IMR-90 (cell line): Measurements from ENCODE around the gene DUSP14. TPM values are rescaled to one million over a fixed set of nuclear protein-coding genes. Genes with fewer than 3 reads are reported as not detected.

ENCODE experiments used
- ATAC-seq: fragments of 200-7000 bp; cut with Tn5 transposase; 2 replicates; pipeline ENCODE4 v1.9.1; 2020; ENCODE audit warnings: low read depth, mild to moderate bottlenecking, moderate library complexity
- BruUV-seq: library from RNA; stranded (reverse); fragments of 400-500 nt; replicated peaks from 2 replicates; lab custom pipeline; 2021; lab: Mats Ljungman, UMichigan
- CTCF ChIA-PET: fragments of 300-600 bp; formaldehyde crosslinking; extraction: SDS; loops from one replicate; lab custom pipeline; 2021; ENCODE audit warnings: antibody characterized with exemption; lab: Yijun Ruan, JAX
- POLR2A ChIA-PET: fragments of 300-600 bp; sonication (Branson Sonifier 250); formaldehyde crosslinking; loops from one replicate; lab custom pipeline; 2022; ENCODE audit warnings: antibody characterized with exemption; ENCODE audit not compliant: unreplicated experiment; lab: Charles Lee
- DNase-seq: peaks from one replicate; pipeline ENCODE4 v3.0.0; 2013
- H2AFZ ChIP-seq: replicated peaks from 2 replicates; pipeline ENCODE3; 2013; ENCODE audit warnings: low read length, mild to moderate bottlenecking; ENCODE audit not compliant: poor library complexity
- H2AK5ac ChIP-seq: 2 replicates; pipeline ENCODE4 v1.6.1; 2013; ENCODE audit warnings: low read depth, low read length, inconsistent platforms
- H2AK9ac ChIP-seq: replicated peaks from 2 replicates; pipeline ENCODE3; 2013; ENCODE audit warnings: mild to moderate bottlenecking, low read depth, low read length, moderate library complexity; ENCODE audit not compliant: poor library complexity
- H2BK120ac ChIP-seq: 2 replicates; pipeline ENCODE4 v1.6.1; 2013; ENCODE audit warnings: low read depth, low read length, inconsistent platforms
- H2BK15ac ChIP-seq: 3 replicates; pipeline ENCODE4 v1.6.1; 2013; ENCODE audit warnings: low read depth, low read length, inconsistent platforms
- H2BK20ac ChIP-seq: 2 replicates; pipeline ENCODE4 v1.6.1; 2013; ENCODE audit warnings: low read depth, mild to moderate bottlenecking, inconsistent platforms, low read length, moderate library complexity
- H2BK5ac ChIP-seq: 2 replicates; pipeline ENCODE4 v1.6.1; 2013; ENCODE audit warnings: mild to moderate bottlenecking, low read depth, low read length, inconsistent platforms; ENCODE audit not compliant: poor library complexity, severe bottlenecking
- H3K14ac ChIP-seq: replicated peaks from 2 replicates; pipeline ENCODE4 v1.6.1; 2013; ENCODE audit warnings: low read depth, low read length, inconsistent platforms
- H3K18ac ChIP-seq: 2 replicates; pipeline ENCODE4 v1.6.1; 2013; ENCODE audit warnings: low read depth, low read length, control low read depth
- H3K23ac ChIP-seq: 2 replicates; pipeline ENCODE4 v1.6.1; 2013; ENCODE audit warnings: low read depth, low read length, inconsistent platforms
- H3K27ac ChIP-seq: 2 replicates; pipeline ENCODE4 v1.5.1; 2013; ENCODE audit warnings: mild to moderate bottlenecking, control low read depth, low read length; ENCODE audit not compliant: insufficient read depth
- H3K27me3 ChIP-seq: 2 replicates; pipeline ENCODE4 v1.6.1; 2013; ENCODE audit warnings: low read length; ENCODE audit not compliant: control insufficient read depth, insufficient read depth
- H3K36me3 ChIP-seq: 2 replicates; pipeline ENCODE4 v1.6.1; 2013; ENCODE audit warnings: low read length, mixed read lengths; ENCODE audit not compliant: control insufficient read depth, insufficient read depth
- H3K4ac ChIP-seq: 2 replicates; pipeline ENCODE4 v1.6.1; 2013; ENCODE audit warnings: low read depth, low read length, inconsistent platforms
- H3K4me1 ChIP-seq: 2 replicates; pipeline ENCODE4 v1.6.1; 2013; ENCODE audit warnings: low read length, mixed read lengths; ENCODE audit not compliant: control insufficient read depth, insufficient read depth
- H3K4me2 ChIP-seq: 2 replicates; pipeline ENCODE4 v1.6.1; 2013; ENCODE audit warnings: low read depth, mild to moderate bottlenecking, control low read depth, low read length, moderate library complexity
- H3K4me3 ChIP-seq: 2 replicates; pipeline ENCODE4 v1.5.1; 2013; ENCODE audit warnings: low read depth, mild to moderate bottlenecking, control low read depth, low read length, moderate library complexity; ENCODE audit not compliant: insufficient read depth
- H3K56ac ChIP-seq: 2 replicates; pipeline ENCODE4 v1.6.1; 2013; ENCODE audit warnings: low read length, inconsistent platforms; ENCODE audit not compliant: insufficient read depth; ENCODE audit errors: extremely low read depth
- H3K79me1 ChIP-seq, 2 experiments: 2 replicates each; pipeline ENCODE4 v1.6.1; 2013; ENCODE audit warnings: low read length in 2 of 2, inconsistent platforms in 1 of 2, low read depth in 1 of 2
- H3K9ac ChIP-seq: 2 replicates; pipeline ENCODE4 v1.6.1; 2013; ENCODE audit warnings: low read depth, low read length, control low read depth
- H3K9me1 ChIP-seq: 2 replicates; pipeline ENCODE4 v1.6.1; 2013; ENCODE audit warnings: low read length, inconsistent platforms; ENCODE audit not compliant: insufficient read depth
- H3K9me3 ChIP-seq: 2 replicates; pipeline ENCODE4 v1.6.1; 2013; ENCODE audit warnings: low read length; ENCODE audit not compliant: control insufficient read depth, insufficient read depth
- H4K20me1 ChIP-seq: 2 replicates; pipeline ENCODE4 v1.6.1; 2013; ENCODE audit warnings: low read length, inconsistent platforms; ENCODE audit not compliant: insufficient read depth
- H4K5ac ChIP-seq: 2 replicates; pipeline ENCODE4 v1.6.1; 2013; ENCODE audit warnings: mild to moderate bottlenecking, low read depth, low read length, control low read depth
- H4K8ac ChIP-seq, 2 experiments: 2 replicates each; pipeline ENCODE4 v1.6.1; 2013; ENCODE audit warnings: low read depth in 2 of 2, low read length in 2 of 2, control low read depth in 1 of 2, inconsistent platforms in 1 of 2
- H4K91ac ChIP-seq: 2 replicates; pipeline ENCODE4 v1.6.1; 2013; ENCODE audit warnings: low read depth, low read length, inconsistent platforms; ENCODE audit not compliant: insufficient read depth
- BHLHE40 ChIP-seq: fragments of 150-350 bp; IDR thresholded peaks from 2 replicates; pipeline ENCODE4 v1.6.1; 2016; ENCODE audit warnings: mild to moderate bottlenecking, low read depth, low read length
- CEBPB ChIP-seq: IDR thresholded peaks from 2 replicates; pipeline ENCODE4 v1.6.1; 2012; ENCODE audit warnings: low read depth, low read length, improper control_type of control experiment
- CHD1 ChIP-seq: IDR thresholded peaks from 2 replicates; pipeline ENCODE4 v1.6.1; 2012; ENCODE audit warnings: low read depth, low read length, improper control_type of control experiment
- FOS ChIP-seq: fragments of 150-350 bp; IDR thresholded peaks from 2 replicates; pipeline ENCODE4 v1.6.1; 2016; ENCODE audit warnings: low read depth, low read length
- MAFK ChIP-seq: IDR thresholded peaks from 2 replicates; pipeline ENCODE4 v1.6.1; 2012; ENCODE audit warnings: low read depth, low read length, improper control_type of control experiment
- MAZ ChIP-seq: IDR thresholded peaks from 2 replicates; pipeline ENCODE4 v1.6.1; 2012; ENCODE audit warnings: low read depth, mild to moderate bottlenecking, low read length, improper control_type of control experiment, moderate library complexity, borderline replicate concordance
- NFE2L2 ChIP-seq: fragments of 150-350 bp; IDR thresholded peaks from 2 replicates; pipeline ENCODE4 v1.6.1; 2016; ENCODE audit warnings: low read depth, mild to moderate bottlenecking, low read length
- POLR2A ChIP-seq: IDR thresholded peaks from 2 replicates; pipeline ENCODE4 v1.6.1; 2012; ENCODE audit warnings: mild to moderate bottlenecking, low read depth, low read length
- RAD21 ChIP-seq: IDR thresholded peaks from 2 replicates; pipeline ENCODE4 v1.6.1; 2012; ENCODE audit warnings: low read length, improper control_type of control experiment
- SMC3 ChIP-seq: fragments of 150-350 bp; IDR thresholded peaks from 2 replicates; pipeline ENCODE4 v1.6.1; 2016; ENCODE audit warnings: low read depth, mild to moderate bottlenecking, antibody characterized with exemption, low read length, moderate library complexity
- WGBS, 2 experiments: methylation state at CpG; one replicate each; pipeline versions ENCODE4 v1.1.5 to v1.1.7; 2013; ENCODE audit warnings: missing lambda C conversion rate in 2 of 2; ENCODE audit not compliant: insufficient read length in 1 of 2; ENCODE audit errors: extremely low coverage in 2 of 2; 5-methylcytosine and 5-hydroxymethylcytosine counted together
- dilution Hi-C: fragments of 300-500 bp; cut with HindIII; formaldehyde crosslinking; loops from one replicate; pipeline ENCODE4 v1.14.3; 2018; ENCODE audit warnings: low sequenced_read_pairs; ENCODE audit not compliant: unreplicated experiment
- in situ Hi-C: fragments of 300-500 bp; cut with MboI; formaldehyde crosslinking; loops from 3 replicates; pipeline ENCODE4 v1.14.3; 2019; ENCODE audit warnings: low sequenced_read_pairs, inconsistent platforms, mixed read lengths
- intact Hi-C: fragments of 100-400 bp; cut with micrococcal nuclease; formaldehyde crosslinking; loops from 2 replicates; pipeline ENCODE4 v1.10.0; 2022
- polyA plus RNA-seq, 3 experiments: library from polyadenylated mRNA; depleted of rRNA; stranded (reverse); fragments of >200 nt; gene quantifications; 2 replicates each; pipeline ENCODE4 v1.2.3, GENCODE V29; 2012; ENCODE audit warnings: low replicate concordance in 1 of 3
- total RNA-seq: library from RNA; depleted of rRNA; stranded (reverse); fragments of >200 nt; gene quantifications from 2 replicates; pipeline ENCODE4 v1.2.3, GENCODE V29; 2012
- TF ChIP-seq, protein P1 (sequence below): fragments of 150-350 bp; IDR thresholded peaks from 2 replicates; pipeline ENCODE4 v1.6.1; 2017; ENCODE audit warnings: mild to moderate bottlenecking, antibody characterized with exemption, low read length, low read depth
- TF ChIP-seq, protein P2 (sequence below): fragments of 150-350 bp; IDR thresholded peaks from 2 replicates; pipeline ENCODE4 v1.6.1; 2016; ENCODE audit warnings: low read depth, mild to moderate bottlenecking, low read length, moderate library complexity, borderline replicate concordance

The DUSP14 gene
- total and polyA plus RNA-seq, 2 of the 4 experiments (the other 2 are of a cell fraction) = 97.5 to 127 TPM

DNA sequence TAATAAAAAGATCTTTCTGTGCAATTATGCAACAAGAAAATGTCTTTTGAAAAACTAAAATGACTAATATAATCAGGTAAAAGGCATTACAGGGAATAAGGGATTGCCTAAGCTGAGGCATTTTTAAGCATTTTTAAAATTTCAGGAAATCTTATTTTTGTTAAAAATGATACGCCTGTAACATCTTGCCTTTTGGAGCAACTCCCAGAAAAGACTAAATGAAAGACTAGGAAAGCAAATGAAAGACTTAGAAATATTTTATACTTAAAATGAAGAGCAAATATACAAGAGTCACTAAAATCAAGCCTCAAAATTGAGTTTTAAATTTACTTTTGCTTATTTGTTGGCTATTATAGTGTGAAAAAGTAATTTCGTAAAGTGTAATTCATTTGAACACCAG is 55.8 kb downstream of the DUSP14 start:
- no peak for DNase-seq
- no peak overlapping the region for H3K4ac ChIP-seq
- no peaks in the 10 kb centered on the region for H3K27me3 ChIP-seq
- peaks cover 3% of the 10 kb centered on the region for H3K9me1 ChIP-seq
- ChIA-PET POLR2A (no interaction called here), CTCF (interaction anchor here (0.6 kb wide), 1 partner anchor 55 kb away, joined by 3 read pairs; no protein-coding TSS in a partner anchor)
- H3K4me1 ChIP-seq = no peaks in the 10 kb centered on the region
- in situ Hi-C loops = no loop called here
- H3K9me3 ChIP-seq = no peaks in the 10 kb centered on the region
- peaks cover 15% of the 10 kb centered on the region for H3K36me3 ChIP-seq
- H2BK15ac ChIP-seq = no peak overlapping the region
- H2AK9ac ChIP-seq = no peak overlapping the region
- H3K27ac ChIP-seq = no peak overlapping the region
- H3K4me3 ChIP-seq = no peak overlapping the region
- no peak overlapping the region for H3K18ac ChIP-seq
- H3K79me1 ChIP-seq = peaks cover 24 to 39% of the 10 kb centered on the region in 2 experiments
- H2BK120ac ChIP-seq = no peak overlapping the region
- no peak overlapping the region for H2AFZ ChIP-seq
- H3K4me2 ChIP-seq = no peak overlapping the region
- TF ChIP-seq CEBPB = no peak
- no peak for TF ChIP-seq MAFK
- TF ChIP-seq MAZ = no peak
- no peak for TF ChIP-seq NFE2L2
- TF ChIP-seq CHD1 = no peak
- TF ChIP-seq POLR2A = no peak
- TF ChIP-seq BHLHE40 = no peak
- TF ChIP-seq FOS = no peak
- TF ChIP-seq, protein P1, sequence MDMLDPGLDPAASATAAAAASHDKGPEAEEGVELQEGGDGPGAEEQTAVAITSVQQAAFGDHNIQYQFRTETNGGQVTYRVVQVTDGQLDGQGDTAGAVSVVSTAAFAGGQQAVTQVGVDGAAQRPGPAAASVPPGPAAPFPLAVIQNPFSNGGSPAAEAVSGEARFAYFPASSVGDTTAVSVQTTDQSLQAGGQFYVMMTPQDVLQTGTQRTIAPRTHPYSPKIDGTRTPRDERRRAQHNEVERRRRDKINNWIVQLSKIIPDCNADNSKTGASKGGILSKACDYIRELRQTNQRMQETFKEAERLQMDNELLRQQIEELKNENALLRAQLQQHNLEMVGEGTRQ = no peak
- no peak for TF ChIP-seq RAD21
- TF ChIP-seq SMC3 = no peak
- TF ChIP-seq, protein P2, sequence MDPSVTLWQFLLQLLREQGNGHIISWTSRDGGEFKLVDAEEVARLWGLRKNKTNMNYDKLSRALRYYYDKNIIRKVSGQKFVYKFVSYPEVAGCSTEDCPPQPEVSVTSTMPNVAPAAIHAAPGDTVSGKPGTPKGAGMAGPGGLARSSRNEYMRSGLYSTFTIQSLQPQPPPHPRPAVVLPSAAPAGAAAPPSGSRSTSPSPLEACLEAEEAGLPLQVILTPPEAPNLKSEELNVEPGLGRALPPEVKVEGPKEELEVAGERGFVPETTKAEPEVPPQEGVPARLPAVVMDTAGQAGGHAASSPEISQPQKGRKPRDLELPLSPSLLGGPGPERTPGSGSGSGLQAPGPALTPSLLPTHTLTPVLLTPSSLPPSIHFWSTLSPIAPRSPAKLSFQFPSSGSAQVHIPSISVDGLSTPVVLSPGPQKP = no peak
- H4K20me1 ChIP-seq = no peaks in the 10 kb centered on the region
- no peak overlapping the region for H3K14ac ChIP-seq
- WGBS, 2 experiments = no CpG with 5 or more reads among the region's 2 CpGs
- H3K23ac ChIP-seq = no peak overlapping the region
- H4K5ac ChIP-seq = no peak overlapping the region
- H2BK20ac ChIP-seq = no peak overlapping the region
- dilution Hi-C loops = no loop called here
- intact Hi-C loops = loop anchor here (10.0 kb wide), 1 partner anchor 49 kb away; no protein-coding TSS in a partner anchor
- no peak overlapping the region for H4K8ac ChIP-seq
- BruUV-seq = no TSS peak
- H4K91ac ChIP-seq = no peak overlapping the region
- ATAC-seq = no peak
- H2AK5ac ChIP-seq = no peak overlapping the region
- H3K56ac ChIP-seq = no peak overlapping the region
- no peak overlapping the region for H3K9ac ChIP-seq
- H2BK5ac ChIP-seq = no peak overlapping the region
